Skeletal muscle tissue (tissue), 4 donors: ENCODE results near the gene ZNF316. TPM values are rescaled to one million over a fixed set of nuclear protein-coding genes. Genes with fewer than 3 reads are reported as not detected.

Source experiments
- H3K27ac ChIP-seq: one replicate; pipeline ENCODE4 v1.7.0; 2013; ENCODE audit warnings: mild to moderate bottlenecking, low read depth, low read length, inconsistent platforms
- H3K27me3 ChIP-seq, 3 donors: one replicate each; pipeline ENCODE4 v1.7.0; 2013; ENCODE audit warnings: low read length in 3 of 3; ENCODE audit not compliant: control insufficient read depth in 3 of 3, insufficient read depth in 3 of 3
- H3K36me3 ChIP-seq, 3 donors: one replicate each; pipeline ENCODE4 v1.7.0; 2013; ENCODE audit warnings: low read length in 3 of 3; ENCODE audit not compliant: control insufficient read depth in 3 of 3, insufficient read depth in 3 of 3
- H3K4me1 ChIP-seq, 3 donors: one replicate each; pipeline ENCODE4 v1.7.0; 2013; ENCODE audit warnings: low read length in 3 of 3, mild to moderate bottlenecking in 3 of 3; ENCODE audit not compliant: control insufficient read depth in 3 of 3, insufficient read depth in 3 of 3
- H3K4me3 ChIP-seq, 3 donors: one replicate each; pipeline ENCODE4 v1.7.0; 2013; ENCODE audit warnings: low read length in 3 of 3
- H3K9ac ChIP-seq, 3 donors: one replicate each; pipeline ENCODE4 v1.7.0; 2013; ENCODE audit warnings: low read length in 3 of 3, mild to moderate bottlenecking in 3 of 3, moderate library complexity in 2 of 3, low read depth in 1 of 3
- H3K9me3 ChIP-seq, 3 donors: one replicate each; pipeline ENCODE4 v1.7.0; 2013; ENCODE audit warnings: low read length in 3 of 3; ENCODE audit not compliant: control insufficient read depth in 3 of 3
- total RNA-seq: library from RNA; depleted of rRNA; stranded (reverse); fragments of >200 nt; gene quantifications from one replicate; pipeline ENCODE4 v1.2.3, GENCODE V29; 2014
- donor health status: Osteomylitis.

ZNF316 gene
- total RNA-seq, 1 donor from 2014 or later = 9.9 TPM

DNA sequence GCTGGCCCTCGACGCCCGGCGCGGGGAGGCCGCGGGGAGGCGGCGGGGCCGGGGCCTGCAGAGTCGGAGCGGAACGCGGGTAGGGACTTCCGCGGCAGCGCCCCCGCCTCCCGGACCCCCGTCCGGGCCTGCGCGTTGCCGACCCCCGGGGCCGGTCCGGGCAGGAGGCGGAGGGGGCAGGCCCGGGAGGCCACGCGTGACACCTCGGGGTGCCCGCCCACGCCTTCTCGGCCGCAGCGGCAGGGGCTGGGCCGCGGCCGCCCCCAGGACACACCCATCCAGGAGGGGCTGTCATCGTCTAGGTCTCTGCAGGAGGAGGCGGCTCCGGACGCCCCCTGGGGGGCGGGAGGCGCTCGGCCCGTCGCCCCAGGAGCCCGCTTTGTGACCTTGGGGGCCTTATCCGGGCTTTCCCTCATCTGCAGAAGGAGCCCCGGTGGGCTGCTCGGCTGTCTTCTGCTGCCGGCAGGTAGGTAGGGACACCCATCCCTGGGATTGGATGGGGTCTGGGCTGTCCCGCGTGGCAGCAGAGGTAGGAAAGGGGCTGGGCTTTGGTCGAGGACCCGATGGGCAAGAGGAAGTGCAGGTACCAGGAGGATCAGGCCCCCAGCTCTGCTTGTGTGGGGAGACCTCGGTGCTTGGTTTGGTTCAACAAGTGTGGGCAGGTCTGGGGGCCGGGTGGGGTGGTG, 569 bp downstream of the ZNF316 start:
- H3K27ac ChIP-seq = no peak overlapping the region
- H3K9me3 ChIP-seq = no peaks in the 10 kb centered on the region
- peaks cover 17 to 23% (median 20%) of the 10 kb centered on the region in 3 donors for H3K36me3 ChIP-seq
- H3K4me1 ChIP-seq = peaks cover 14 to 23% (median 15%) of the 10 kb centered on the region in 3 donors
- peak overlapping the region; percentile 78 to 87 (median 83) for H3K9ac ChIP-seq
- no peaks in the 10 kb centered on the region for H3K27me3 ChIP-seq
- H3K4me3 ChIP-seq = peak overlapping the region; percentile 73 to 85 (median 77)

DNA sequence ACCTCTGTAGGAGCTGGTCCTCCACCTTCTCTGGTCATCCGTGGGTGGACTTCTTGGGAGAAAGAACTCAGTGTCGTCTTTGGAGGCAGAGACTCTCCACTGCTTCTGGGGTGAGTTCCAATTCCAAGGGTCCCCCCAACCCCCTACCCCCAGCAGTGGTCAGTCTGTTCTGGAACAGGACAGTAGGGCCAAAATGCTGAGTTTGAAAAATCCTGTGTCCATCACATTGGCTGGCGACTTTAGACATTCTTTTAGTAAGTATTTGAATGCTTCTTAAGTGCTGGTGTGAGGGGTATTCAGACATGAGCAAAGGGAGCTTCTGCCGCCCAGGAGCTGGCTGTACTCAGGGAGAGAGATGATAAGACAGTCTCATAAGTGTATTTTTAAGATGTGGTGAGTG, 1.9 kb downstream of the ZNF316 start:
- H3K27ac ChIP-seq = no peak overlapping the region
- peak overlapping the region in 1 of 3 donors; percentile 85 for H3K4me3 ChIP-seq
- no peaks in the 10 kb centered on the region for H3K9me3 ChIP-seq
- peaks cover 14 to 23% (median 15%) of the 10 kb centered on the region in 3 donors for H3K4me1 ChIP-seq
- H3K9ac ChIP-seq = peak overlapping the region in 2 of 3 donors; percentile 83 to 87
- no peaks in the 10 kb centered on the region for H3K27me3 ChIP-seq
- H3K36me3 ChIP-seq = peaks cover 30 to 36% (median 32%) of the 10 kb centered on the region in 3 donors

GRCh38 chr7:6639627-6640026, 2.5 kb downstream of the ZNF316 start:
- Histone ChIP-seq H3K9ac (peak overlapping the region in 1 of 3 donors; percentile 40), H3K27me3 (no peaks in the 10 kb centered on the region), H3K9me3 (no peaks in the 10 kb centered on the region), H3K4me3 (no peak overlapping the region), H3K36me3 (peaks cover 35 to 42% (median 38%) of the 10 kb centered on the region in 3 donors), H3K4me1 (peaks cover 14 to 23% (median 15%) of the 10 kb centered on the region in 3 donors), H3K27ac (no peak overlapping the region)

DNA sequence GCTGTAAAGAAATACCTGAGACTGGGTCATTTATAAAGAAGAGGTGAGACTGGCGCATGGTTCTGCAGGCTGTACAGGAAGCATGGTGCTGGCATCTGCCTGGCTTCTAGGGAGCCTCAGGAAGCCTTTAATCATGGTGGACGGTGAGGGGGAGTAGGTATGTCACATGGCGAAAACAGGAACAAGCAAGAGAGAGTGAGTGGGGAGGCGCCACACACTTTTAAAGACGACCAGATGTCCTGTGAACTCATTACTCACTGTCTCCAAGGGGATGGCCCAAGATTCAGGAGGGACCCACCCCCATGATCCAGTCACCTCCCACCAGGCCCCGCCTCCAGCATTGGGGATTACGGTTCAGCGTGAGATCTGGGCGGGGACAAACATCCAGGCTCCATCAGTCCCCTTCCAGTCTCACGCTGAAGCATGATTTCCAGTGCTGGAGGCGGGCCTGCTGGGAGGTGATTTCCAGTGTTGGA, 3.2 kb downstream of the ZNF316 start:
- no peak overlapping the region for H3K27ac ChIP-seq
- no peaks in the 10 kb centered on the region for H3K27me3 ChIP-seq
- H3K4me3 ChIP-seq = no peak overlapping the region
- no peaks in the 10 kb centered on the region for H3K9me3 ChIP-seq
- peaks cover 41 to 47% (median 45%) of the 10 kb centered on the region in 3 donors for H3K36me3 ChIP-seq
- peaks cover 14 to 23% (median 15%) of the 10 kb centered on the region in 3 donors for H3K4me1 ChIP-seq
- no peak overlapping the region for H3K9ac ChIP-seq

DNA sequence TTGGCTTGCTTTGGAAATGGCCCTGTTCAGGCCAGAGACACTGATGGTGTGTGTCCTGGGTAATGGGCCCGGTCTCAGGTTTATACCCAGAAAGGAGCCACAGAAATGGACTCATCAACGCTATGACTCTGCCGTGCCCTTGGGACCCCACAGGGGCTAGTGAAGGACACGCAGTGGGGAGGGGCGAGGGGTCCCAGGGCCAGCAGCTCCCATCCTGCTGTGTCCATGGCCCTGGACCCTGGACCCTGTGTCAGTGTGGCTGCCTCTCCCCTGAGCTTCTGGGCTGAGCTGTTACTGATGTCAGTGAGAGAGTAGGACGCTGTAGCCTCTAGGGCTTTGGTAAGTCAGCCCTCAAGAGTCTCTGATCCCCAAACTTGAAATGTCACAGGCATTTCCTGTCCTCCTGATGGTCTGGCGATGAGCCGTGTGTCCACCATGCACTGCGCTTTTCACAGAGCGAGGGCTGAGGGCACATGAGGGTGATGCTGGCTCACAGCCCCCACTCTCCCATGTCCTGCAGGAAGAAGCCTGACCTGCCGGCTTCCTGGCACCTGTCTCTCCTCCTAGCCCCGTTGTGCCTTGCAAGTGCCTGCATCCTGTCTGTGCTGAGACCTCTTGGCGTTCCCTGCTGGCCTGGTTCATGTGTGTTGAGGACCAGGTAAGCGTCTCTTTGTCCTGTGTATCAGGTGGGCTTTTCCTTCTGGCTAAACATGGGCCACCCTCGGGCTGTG, 4.4 kb downstream of the ZNF316 start:
- H3K9ac ChIP-seq = no peak overlapping the region
- H3K4me1 ChIP-seq = peaks cover 11 to 20% (median 11%) of the 10 kb centered on the region in 3 donors
- H3K9me3 ChIP-seq = no peaks in the 10 kb centered on the region
- H3K36me3 ChIP-seq = peaks cover 46 to 53% (median 51%) of the 10 kb centered on the region in 3 donors
- no peak overlapping the region for H3K4me3 ChIP-seq
- no peak overlapping the region for H3K27ac ChIP-seq
- H3K27me3 ChIP-seq = no peaks in the 10 kb centered on the region

DNA sequence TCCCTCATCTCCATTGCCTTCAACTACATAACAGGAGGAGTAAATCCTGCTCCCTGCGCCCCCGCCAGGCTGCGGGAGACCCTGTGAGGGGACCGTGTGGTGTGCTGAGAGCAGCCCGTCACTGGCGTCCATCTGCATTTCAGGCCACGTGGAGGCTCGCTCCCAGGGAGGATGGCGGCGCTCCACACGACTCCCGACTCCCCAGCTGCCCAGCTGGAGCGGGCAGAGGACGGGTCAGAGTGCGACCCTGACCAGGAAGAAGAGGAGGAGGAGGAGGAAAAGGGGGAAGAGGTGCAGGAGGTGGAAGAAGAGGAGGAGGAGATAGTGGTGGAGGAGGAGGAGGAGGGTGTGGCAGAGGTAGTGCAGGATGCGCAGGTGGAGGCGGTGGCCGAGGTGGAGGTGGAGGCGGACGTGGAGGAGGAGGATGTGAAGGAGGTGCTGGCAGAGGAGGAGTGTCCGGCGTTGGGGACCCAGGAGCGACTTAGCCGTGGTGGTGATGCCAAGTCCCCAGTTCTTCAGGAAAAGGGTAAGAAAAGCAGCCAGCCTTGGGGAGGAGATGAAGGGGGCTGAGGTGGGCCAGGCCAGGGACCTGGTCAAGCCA, 5.2 kb downstream of the ZNF316 start:
- H3K36me3 ChIP-seq = peaks cover 49 to 56% (median 53%) of the 10 kb centered on the region in 3 donors
- H3K9ac ChIP-seq = no peak overlapping the region
- no peaks in the 10 kb centered on the region for H3K9me3 ChIP-seq
- peaks cover 10 to 19% (median 10%) of the 10 kb centered on the region in 3 donors for H3K4me1 ChIP-seq
- no peak overlapping the region for H3K27ac ChIP-seq
- no peak overlapping the region for H3K4me3 ChIP-seq
- H3K27me3 ChIP-seq = no peaks in the 10 kb centered on the region

DNA sequence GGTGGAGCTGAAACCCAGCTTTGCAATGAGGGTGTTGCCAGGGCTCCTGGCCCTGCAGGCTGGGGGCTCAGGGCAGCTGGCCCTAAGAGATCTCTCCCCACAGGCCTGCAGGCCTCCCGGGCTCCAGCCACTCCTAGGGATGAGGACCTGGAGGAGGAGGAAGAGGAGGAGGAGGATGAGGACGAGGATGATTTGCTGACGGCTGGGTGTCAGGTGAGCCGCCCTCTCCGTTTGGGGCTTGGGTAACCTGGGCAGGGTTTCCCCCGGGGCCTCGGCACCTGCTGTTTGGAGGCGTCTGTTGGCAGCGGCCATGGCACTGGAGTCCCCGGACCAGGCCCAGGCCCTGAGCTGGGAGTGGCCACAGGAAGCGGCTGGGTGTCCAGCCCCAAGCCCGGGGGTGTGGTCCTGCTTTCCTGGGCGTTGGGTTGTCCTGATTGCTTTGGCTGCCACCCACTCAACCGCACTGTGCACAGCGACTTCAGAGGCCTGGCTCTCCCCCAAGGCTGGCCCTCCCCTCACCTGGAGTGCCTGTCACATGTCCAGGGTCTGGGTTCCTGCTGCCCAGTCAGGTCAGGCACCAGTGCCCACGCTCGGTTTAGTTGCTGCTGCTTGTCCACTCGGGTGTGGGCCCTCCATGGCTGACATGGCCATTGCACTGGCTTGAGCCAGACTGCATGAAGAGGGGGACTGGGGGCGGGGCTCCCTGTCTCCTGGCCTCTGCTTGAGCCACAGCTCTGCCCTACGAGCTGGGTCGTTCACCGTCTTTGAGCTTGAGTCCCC, 5.9 kb downstream of the ZNF316 start:
- H3K27me3 ChIP-seq = no peaks in the 10 kb centered on the region
- H3K9ac ChIP-seq = no peak overlapping the region
- H3K27ac ChIP-seq = no peak overlapping the region
- no peaks in the 10 kb centered on the region for H3K9me3 ChIP-seq
- H3K36me3 ChIP-seq = peaks cover 49 to 63% (median 56%) of the 10 kb centered on the region in 3 donors
- peaks cover 5 to 15% (median 6%) of the 10 kb centered on the region in 3 donors for H3K4me1 ChIP-seq
- H3K4me3 ChIP-seq = no peak overlapping the region

DNA sequence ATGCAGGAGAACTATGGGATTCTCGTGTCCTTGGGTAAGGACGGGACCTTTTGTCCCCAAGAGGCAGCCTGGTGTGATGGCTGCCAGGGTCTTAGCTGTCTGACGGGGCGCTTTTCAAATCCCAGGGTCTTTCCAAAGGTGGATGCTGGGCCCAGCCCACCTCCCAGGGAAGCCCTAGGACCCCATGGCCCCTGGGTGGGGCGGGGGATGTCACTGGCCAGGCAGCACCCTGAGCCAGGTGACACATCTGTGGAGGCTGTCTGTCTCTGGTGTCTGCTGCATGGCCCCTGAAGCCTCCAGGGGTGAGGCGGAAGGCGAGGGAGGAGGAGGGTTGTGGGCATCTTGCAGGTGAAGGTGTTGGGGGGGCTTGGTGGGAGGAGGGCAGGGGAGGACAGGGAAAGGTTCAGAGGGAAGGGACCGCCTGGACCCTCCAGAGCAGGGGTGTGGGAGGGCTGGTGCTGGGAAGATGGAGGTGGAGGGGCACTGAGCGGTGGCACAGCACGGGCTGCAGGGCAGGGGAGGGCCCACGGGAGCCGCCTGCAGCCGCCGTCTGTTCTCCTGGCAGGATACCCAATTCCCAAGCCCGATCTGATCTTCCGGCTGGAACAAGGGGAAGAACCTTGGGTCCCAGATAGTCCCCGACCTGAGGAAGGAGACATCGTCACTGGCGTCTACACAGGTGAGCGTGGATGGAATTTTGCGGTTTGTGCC, 7.0 kb downstream of the ZNF316 start:
- Histone ChIP-seq H3K9ac (no peak overlapping the region), H3K27ac (no peak overlapping the region), H3K4me1 (peaks cover 0 to 5% (median 0%) of the 10 kb centered on the region in 3 donors), H3K9me3 (no peaks in the 10 kb centered on the region), H3K27me3 (no peaks in the 10 kb centered on the region), H3K36me3 (peaks cover 49 to 64% (median 64%) of the 10 kb centered on the region in 3 donors), H3K4me3 (no peak overlapping the region)

DNA sequence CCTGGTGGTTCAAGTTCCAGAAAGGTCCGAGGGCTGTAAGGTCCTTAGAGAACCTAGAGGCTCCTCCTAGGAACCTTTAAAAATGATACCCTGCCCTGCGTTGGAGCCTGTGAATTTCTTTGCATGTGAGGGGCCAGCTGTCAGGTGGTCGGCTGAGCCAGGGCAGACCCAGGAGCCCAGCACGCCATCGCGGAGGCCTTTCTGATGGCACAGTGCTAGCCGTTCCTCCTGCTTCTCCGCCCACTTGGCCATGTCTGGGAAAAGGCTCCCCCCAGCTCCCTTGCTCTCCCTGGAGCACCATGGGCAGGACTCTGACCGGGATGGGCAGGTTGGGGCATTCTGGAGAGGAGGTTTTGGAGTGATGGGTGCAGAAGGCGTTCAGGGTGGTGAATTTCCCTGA, 7.6 kb downstream of the ZNF316 start:
- Histone ChIP-seq H3K36me3 (peaks cover 46 to 66% (median 61%) of the 10 kb centered on the region in 3 donors), H3K9ac (no peak overlapping the region), H3K27me3 (no peaks in the 10 kb centered on the region), H3K9me3 (no peaks in the 10 kb centered on the region), H3K4me3 (no peak overlapping the region), H3K4me1 (no peaks in the 10 kb centered on the region), H3K27ac (no peak overlapping the region)
